ENCODE measurements around the gene COL18A1.

GRCh38 chr21:45380566-45380965 lies 24.4 kb upstream of the COL18A1 start:
- TF ChIP-seq CTCF (IDR thresholded peaks at IDR 0.05; ENCODE audit: low read depth, low read length, missing input control) (no peak), REST (IDR thresholded peaks at IDR 0.05) (no peak), TAF1 (conservative IDR thresholded peaks at IDR 0.05) (no peak), ZBTB33 (IDR thresholded peaks at IDR 0.05) (no peak), JUND (IDR thresholded peaks at IDR 0.05) (no peak), EGR1 (IDR thresholded peaks at IDR 0.05; ENCODE audit: low read depth in 2 of 2) (no peak), MAX (IDR thresholded peaks at IDR 0.05) (no peak), RXRA (IDR thresholded peaks at IDR 0.05) (no peak), HNF4G (IDR thresholded peaks at IDR 0.05) (no peak), RAD21 (IDR thresholded peaks at IDR 0.05) (no peak), SP1 (IDR thresholded peaks at IDR 0.05) (no peak), HNF4A (conservative IDR thresholded peaks at IDR 0.05) (no peak), YY1 (IDR thresholded peaks at IDR 0.05) (no peak), GABPA (IDR thresholded peaks at IDR 0.05 in 1 of 2, conservative IDR thresholded peaks at IDR 0.05 in 1 of 2) (no peak)

All from liver (tissue), 3 donors.